ENCODE data around the gene HNRNPA1.
"Not testable (repeated sequence)": the region's sequence is repeated elsewhere in the genome, so short reads cannot be mapped to it uniquely, and the experiment has no call there.

The HNRNPA1 gene

DNA sequence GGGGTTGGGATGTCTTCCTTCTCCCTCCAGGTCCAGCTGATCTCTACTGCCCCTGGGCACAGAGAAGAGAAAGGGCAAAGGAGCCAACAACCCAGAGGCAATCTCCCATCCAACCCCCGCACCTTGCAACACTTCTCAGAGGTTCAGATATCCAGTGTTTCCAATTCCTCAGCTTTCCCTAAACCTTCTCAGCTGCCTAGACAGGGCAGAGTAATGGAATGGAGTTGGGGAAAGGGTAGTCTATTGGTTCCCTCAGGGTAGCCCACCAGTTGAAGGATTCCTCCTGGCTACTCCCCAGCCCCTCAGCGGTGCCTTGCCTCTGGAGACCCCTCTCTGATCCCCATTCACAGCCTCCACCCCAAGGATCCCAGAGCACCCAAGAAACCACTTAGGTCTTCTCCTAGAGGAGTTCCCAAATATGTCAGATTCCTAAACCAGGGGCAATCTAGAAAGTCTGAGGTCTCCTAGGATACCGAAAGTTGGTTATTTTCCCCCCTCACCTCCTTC is 19.8 kb downstream of the HNRNPA1 start:
- no peak for DNase-seq

DNA sequence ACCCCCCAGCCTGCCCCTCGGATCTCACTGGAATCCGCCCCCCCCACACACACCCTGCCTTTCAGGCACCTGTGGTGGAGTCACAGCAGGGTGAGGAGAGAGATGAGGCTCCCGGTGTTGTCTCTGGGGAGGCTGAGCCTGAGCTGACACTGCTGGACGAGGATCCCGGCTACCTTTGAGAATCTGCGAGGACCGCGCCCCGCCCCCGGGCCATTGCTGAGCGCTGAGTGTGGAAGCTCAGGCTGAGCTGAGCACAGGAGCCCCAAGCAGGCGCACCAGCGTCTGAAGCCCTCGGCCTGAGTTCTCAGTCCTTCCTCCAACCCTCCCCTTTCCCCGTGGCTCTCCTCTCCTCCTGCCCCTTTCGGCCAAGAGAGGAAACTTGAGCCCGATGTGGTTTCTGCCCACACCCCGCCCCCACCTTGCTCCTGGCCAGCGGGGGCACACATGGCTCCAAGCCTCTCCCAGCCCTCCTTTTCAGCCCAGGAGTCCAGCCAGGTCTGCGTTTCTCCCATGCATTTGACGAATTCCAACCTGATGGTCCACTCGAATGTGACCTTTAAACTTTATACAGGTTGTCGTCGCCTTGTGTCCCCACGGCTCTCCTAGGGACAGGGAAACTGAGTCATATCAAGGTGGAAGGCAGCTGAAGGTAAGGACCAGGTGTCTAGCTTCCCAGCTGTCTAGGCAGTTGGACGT is 20.4 kb downstream of the HNRNPA1 start, which contains the start of gene NFE2:
TSS of gene NFE2 (minus strand) at position 284 of the 696 bp plus-strand sequence. CDS start 5,767 bp downstream, outside the sequence.
- DNase-seq = peak; percentile 28

DNA sequence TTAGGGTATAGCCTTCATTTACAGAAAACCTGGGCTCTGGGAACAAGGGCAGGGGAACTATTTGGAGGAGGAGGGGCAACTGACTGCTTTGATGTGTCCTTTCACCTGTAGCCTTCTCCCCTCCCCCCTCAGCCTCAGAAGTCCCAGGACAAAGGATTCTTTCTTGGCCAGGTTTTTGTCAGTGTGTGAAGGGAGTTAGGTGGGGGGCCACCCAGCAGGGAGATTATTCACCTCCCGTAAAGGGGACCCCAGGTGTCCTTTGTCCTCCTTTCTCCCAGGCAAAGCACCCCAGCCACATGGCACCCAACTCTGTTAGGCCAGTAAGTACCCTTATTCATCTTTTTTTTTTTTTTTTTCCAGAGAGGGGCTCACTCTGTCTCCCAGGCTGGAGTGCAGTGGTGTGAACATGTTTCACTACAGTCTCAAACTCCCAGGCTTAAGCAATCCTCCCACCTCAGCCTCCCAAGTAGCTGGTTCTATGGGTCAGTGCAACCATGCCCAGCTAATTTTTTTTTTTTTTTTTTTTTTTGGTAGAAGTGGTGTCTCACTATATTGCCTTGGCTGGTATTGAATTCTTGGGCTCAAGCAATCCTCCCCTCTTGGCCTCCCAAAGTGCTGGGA is 21.0 kb downstream of the HNRNPA1 start:
- DNase-seq = no peak

DNA sequence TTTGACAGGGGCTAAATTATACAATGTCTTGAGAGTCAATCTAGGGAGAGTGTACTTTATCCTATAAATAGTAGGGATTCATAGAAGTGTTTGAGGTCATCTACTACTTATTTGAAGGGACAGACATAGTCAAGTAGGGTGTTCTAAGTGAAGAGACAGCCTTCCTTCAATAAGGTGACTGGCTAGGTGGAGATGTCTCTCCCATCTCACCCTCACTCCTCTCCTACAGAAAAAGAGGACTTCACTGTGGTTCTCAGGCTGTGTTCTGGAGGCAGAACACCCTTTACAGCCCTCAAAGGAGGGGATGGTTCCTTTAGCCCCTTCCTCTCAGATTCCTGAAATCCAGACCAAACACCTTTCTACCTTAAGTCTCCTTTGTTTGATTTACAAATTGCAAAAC is 23.1 kb downstream of the HNRNPA1 start:
- no peak for DNase-seq

DNA sequence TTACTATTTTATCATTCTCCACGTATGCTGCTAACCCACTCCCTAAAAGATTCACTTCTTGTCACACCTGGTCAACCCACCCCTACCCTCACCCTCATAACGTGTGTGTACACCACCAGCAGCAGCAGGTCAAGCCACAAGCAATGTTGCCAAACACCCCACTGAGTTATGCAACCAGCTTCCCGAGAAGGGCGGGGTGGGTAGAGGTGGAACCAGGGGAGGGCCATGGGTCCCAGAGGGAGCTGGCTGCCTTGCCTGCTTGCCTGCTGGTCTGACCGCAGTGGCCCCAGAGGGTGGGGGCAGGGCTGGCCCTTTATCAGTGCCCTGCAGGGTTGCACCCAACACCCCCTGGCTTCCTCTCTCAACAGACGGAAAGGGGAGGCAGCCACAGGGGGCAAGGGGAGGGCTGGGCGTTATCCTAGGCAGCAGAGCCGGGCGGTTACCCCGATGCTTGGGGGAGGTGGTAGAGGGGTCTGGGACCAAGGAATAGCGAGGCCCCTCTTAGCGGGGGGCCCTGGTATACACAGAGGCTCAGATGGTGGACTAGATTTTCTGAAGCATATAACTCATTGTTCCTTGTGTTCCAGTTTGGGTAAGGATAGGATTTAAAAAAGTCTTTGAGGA is 23.8 kb downstream of the HNRNPA1 start:
- DNase-seq = peak; percentile 45

DNA sequence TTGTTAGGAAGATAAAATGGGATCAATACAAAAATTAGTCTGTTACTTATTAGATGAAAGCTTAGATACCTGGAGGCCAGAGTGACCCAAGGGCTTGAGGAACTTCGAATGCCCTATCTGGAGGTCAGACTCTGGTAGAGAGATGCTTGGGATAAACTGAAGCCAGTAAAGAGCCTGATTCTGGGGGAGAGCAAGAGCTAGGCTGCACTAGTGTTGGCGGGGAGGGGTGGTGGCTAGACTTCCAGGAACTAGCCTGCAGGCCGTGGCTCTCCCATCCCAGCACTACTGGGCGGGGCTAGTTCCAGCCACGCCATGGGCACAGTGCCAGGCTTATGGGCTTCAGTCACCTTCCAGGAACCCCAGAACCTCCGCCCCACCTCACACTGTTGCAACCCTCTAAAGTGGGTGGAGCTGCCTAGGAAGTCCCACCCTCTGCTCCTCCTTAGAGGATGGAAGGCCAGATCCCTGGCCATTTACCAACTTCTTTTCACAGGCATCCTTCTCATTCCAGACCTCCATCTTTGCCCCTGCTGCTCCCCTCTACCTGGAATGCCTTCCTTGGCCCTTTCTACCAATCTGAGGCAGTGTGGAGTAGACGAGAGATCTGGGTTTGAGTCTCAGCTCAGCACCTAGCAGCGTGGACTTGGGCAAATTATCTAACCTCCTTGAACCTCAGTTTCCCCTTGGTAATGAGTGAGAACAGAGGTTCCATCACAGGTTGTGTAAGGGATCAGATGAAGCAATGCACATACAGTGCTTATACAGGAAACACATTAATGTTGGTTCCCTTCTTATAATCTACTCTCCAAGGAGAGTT is 26.6 kb downstream of the HNRNPA1 start:
- no peak for DNase-seq

DNA sequence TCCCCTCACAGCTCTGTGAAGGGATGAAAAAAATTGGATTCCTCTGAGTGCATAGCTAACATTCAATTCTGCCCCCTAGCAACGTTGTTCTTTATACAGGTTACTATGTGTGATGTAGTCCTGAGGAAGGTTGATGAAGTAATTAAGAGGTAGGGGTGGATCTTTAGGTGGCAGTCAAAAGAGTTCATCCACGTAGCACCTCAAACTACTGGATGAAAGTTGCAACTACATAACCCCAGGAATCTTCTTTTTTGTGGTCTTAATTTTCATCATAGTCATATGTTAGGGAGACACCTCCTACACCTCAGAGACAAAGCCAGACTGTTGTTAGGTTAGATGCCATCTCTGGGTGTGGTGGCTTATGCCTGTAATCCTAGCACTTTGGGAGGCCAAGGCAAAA is 30.5 kb downstream of the HNRNPA1 start:
- no peak for DNase-seq

DNA sequence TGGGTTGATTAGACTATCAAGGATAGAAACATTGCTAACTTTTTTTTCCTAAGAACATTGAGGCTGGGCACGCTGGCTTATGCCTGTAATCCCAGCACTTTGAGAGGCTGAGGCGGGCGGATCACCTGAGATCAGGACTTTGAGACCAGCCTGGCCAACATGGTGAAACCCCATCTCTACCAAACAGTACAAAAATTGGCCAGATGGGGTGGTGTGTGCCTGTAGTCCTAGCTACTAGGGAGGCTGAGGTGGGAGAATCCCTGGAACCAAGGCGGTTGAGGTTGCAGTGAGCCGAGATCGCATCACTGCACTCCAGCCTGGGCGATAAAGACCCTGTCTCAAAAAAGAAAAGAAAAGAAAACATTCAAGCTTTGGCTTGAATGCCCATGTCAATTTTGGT is 31.8 kb downstream of the HNRNPA1 start:
- DNase-seq = not testable (repeated sequence)

DNA sequence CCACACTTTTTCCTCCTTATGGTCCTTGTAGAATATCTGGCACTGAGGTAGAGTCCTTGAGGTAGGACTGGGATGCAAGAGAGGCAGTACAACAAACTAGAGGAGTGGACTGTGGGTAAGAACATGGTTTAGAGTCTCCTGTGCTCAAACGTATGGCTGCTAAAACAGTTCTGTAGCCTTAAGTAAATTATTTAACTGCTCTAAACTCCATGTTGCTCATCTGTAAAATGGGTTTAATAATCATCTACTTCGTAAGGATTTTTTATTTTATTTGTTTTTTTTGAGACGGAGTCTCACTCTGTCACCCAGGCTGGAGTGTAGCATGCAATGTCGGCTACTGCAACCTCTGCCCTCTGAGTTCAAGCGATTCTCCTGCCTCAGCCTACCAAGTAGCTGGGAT is 40.8 kb downstream of the HNRNPA1 start:
- DNase-seq = no peak

DNA sequence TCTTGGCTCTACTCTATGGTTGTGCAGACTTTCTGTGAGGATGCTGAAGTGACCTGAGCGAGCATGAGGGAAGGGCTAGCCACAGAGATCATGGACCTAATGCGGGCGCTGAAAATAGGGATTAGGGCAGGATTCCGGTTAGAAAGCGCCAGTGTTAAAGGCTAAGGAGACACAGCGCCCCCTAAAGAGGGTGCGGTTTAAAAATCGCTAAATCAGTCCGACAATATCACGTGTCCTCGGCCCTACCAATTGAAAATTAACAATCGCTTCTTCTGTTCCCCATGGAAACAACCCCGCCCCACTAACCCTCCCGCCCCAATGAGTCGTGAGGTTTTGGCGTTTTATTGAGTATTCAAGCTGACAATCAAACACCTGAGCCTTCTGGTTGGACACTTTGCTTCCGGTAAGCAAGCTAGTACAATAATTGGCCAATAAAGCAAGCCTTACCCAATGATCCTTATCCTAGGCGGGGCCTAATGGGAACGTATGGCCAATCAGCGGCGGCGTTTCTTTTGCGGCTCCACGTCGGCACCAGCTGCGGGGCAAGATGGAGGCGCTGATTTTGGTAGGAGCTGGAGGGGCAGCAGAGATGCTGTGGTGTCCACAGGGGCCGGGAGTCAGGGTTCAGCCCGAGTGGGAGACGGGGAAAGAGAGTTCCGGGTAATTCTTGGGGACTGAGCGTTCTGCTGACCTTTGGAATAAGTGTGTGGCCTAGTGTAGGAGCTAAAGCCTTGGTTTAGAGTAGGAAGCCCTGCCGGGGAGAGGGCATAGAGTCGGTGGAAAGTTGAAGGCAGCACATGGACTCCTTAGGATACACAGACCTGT is 44.3 kb downstream of the HNRNPA1 start, which contains the start of gene COPZ1:
TSS of gene COPZ1 (plus strand) at position 515 of the 825 bp plus-strand sequence. CDS start at position 548, 33 bp downstream.
- DNase-seq = peak; percentile 92

DNA sequence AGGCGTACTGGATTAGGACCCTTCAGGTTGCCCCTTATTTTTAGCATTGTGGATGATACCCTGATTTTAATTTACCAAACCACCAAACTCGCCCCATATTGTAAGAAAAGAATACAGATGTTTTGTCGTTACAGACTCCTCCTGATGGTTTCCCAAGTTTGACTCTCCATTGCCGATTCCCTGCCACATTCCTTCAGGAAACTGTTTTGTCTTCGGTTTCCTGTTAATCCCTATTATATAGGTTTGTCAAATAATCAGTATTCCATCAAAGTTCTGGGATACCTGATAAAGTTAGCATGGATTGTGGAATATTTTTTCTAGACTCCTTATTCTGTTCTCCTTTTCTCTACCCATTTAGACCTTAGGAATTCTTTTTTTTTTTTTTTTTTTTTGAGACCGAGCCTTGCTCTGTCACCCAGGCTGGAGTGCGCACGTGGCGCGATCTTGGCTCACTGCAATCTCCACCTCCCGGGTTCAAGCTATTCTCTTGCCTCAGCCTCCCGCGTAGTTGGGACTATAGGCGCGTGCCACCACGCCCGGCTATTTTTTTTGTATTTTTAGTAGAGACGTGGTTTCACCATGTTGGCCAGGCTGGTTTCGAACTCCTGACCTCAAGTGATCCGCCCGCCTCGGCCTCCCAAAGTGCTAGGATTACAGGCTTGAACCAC is 45.0 kb downstream of the HNRNPA1 start:
- DNase-seq = not testable (repeated sequence)

DNA sequence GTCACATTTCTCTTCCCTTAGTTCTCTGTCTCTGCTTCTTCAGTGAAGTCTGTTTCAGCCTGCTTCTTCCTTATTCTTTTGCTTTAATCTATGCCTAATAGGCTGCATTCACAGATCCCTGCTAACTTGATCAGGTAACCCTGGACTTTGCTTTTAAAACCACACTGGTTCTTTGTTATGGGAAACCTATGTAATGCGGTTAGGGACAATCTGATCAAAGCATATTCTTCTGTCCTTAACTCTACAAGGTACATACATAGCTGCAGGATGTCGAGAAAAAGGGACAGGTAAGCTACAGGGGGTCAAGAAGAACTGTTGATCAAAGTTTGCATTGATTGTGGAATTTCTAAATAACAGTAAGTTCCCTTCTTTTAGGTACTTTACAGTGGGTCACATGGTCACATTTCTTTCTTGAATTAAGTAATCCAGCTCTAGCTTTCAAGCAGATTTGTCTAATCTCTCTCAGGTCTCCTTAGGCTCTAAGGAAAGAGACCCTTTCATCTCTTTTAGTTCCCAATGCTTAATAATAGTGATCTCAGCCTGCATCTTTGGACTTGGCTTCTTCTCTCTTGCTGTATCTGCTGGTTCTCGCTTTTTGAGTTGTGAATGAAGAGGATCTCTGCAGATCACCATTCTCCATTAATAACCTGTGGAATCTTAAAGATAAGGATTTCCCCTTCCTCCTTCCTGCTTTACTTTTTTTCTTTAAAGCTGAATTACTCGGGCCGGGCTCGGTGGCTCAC is 48.2 kb downstream of the HNRNPA1 start:
- no peak for DNase-seq

DNA sequence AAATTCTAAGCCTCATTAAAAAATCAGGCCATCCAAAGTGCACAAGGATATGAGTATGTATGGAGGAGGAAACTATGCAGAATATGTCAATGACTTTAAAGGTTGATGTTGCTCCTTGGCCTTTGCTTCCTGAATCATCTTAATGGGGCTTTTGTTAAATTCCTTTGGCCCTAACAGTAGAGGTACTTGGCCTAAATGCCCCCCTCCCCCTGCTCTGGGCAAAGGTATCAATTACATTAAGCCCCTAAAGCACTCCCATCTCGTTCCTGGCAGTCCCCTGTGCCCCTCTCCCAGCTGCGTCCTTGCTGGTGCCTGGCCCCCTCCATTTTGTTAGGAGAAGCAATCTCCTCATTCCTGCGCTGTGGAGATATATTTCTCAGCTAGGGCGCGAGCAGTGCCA is 49.2 kb downstream of the HNRNPA1 start:
- DNase-seq = no peak

DNA sequence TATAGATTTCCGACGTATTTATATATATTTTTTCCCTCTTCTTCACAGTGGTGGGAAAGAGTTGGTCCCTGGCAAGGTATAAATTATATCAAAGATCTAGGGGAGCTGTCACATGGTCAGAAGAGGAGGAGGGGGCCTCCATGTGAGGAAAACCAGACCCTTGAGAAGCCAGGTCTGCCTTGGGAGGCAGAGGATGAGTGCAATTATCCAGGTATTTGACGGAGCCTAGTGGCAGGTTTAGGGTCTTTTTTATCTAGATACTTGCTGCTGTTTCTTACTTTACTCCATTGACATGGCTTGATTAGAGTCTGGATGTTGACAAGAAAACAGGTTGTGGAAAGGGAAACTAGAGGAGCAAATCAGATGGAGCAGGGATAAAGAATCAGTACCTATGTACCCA is 49.9 kb downstream of the HNRNPA1 start:
- no peak for DNase-seq

DNA sequence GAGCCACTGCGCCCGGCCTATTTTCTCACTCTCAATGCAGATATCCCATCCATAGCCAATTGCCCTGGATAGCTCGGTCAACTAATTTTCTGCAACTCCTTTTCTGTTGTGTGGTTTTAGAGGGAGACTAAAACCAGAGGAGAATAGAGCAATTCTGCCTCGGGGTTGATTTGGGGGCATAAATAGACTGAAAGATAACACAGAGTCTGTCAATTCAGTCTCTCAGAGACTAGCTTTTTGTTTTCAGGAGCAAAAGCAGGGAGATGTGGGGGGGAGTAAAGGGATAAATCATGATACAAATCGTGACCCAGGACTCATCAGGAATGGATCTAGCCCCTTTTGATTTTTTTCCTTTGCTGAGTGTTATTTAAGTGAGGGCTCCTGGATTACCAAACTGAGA is 50.9 kb downstream of the HNRNPA1 start:
- DNase-seq = no peak

DNA sequence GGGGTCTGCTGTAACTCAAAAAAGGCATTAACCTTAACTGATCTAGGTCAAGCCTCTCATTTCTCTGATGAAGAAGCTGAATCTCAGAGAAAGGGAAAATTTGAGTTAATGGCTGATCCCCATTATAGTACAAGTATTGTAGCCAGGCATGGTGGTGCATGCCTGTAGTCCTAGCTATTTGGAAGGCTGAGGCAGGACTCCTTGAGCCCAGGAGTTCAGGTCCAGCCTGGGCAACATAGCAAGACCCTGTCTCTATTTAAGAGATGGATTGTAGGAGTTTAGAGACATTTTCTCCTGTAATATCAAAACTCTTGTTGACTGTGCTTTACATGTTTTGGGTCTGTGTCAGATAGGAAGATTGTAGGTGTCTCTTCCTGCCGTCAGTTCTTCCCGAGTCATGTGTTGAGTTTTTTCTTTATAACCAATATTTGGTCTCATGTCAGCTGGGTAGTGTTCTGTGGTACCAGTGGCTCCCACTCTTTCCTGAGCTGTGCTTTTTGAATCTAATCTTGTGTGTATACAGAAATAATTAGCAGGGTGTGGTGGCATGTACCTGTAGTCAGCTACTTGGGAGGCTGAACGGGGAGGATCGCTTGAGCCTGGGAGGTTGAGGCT is 53.0 kb downstream of the HNRNPA1 start:
- no peak for DNase-seq
